OCI-LY1 (cell line): Measurements from ENCODE around the gene RNF111.

ENCODE experiments used
- H2AFZ ChIP-seq: fragments of 200-600 bp; sonication (generic), shearing (Covaris generic); 2 replicates; pipeline ENCODE4 v1.6.0; 2014; ENCODE audit warnings: antibody characterized with exemption, mild to moderate bottlenecking, low read length
- H3F3A ChIP-seq: fragments of 200-600 bp; sonication (generic), shearing (Covaris generic); 2 replicates; pipeline ENCODE4 v1.6.0; 2014; ENCODE audit warnings: mild to moderate bottlenecking, antibody characterized with exemption, low read length, moderate library complexity; ENCODE audit not compliant: insufficient read depth
- H3K27ac ChIP-seq: fragments of 200-600 bp; sonication (generic); 2 replicates; pipeline ENCODE4 v1.5.1; 2014; ENCODE audit warnings: low read length, mixed run types, mild to moderate bottlenecking, low read depth; ENCODE audit not compliant: poor library complexity, severe bottlenecking
- H3K27me3 ChIP-seq: fragments of 200-600 bp; sonication (generic); 2 replicates; pipeline ENCODE4 v1.6.0; 2014; ENCODE audit warnings: antibody characterized with exemption, mild to moderate bottlenecking, low read length, moderate library complexity; ENCODE audit not compliant: insufficient read depth
- H3K36me3 ChIP-seq: fragments of 200-600 bp; sonication (generic); 2 replicates; pipeline ENCODE4 v1.6.1; 2014; ENCODE audit warnings: mild to moderate bottlenecking, antibody characterized with exemption, low read length, moderate library complexity, mixed read lengths; ENCODE audit not compliant: insufficient read depth
- H3K4me1 ChIP-seq: fragments of 200-600 bp; sonication (generic); 2 replicates; pipeline ENCODE4 v1.5.1; 2014; ENCODE audit warnings: mild to moderate bottlenecking, low read length, moderate library complexity; ENCODE audit not compliant: insufficient read depth, severe bottlenecking
- H3K4me2 ChIP-seq: fragments of 200-600 bp; sonication (generic), shearing (Covaris generic); 2 replicates; pipeline ENCODE4 v1.6.1; 2014; ENCODE audit warnings: low read length
- H3K4me3 ChIP-seq: fragments of 200-600 bp; sonication (generic); 2 replicates; pipeline ENCODE4 v1.5.1; 2014; ENCODE audit warnings: low read length, low read depth, mild to moderate bottlenecking, mixed read lengths; ENCODE audit not compliant: poor library complexity, severe bottlenecking
- H3K79me2 ChIP-seq: fragments of 200-600 bp; shearing (Covaris generic); 2 replicates; pipeline ENCODE4 v1.6.1; 2016; ENCODE audit warnings: mixed run types, low read length, mixed read lengths; ENCODE audit not compliant: insufficient read depth
- H3K9ac ChIP-seq: fragments of 200-600 bp; sonication (generic), shearing (Covaris generic); 2 replicates; pipeline ENCODE4 v1.6.1; 2014; ENCODE audit warnings: mild to moderate bottlenecking, low read length, mixed read lengths
- H3K9me2 ChIP-seq: fragments of 200-600 bp; sonication (generic), shearing (Covaris generic); 2 replicates; pipeline ENCODE4 v1.6.1; 2014; ENCODE audit warnings: low read depth, mild to moderate bottlenecking, low read length, mixed read lengths
- H3K9me3 ChIP-seq: fragments of 200-600 bp; shearing (Covaris generic); 2 replicates; pipeline ENCODE4 v1.6.1; 2014; ENCODE audit warnings: low read length, mixed read lengths
- H4K20me1 ChIP-seq: fragments of 200-600 bp; sonication (generic), shearing (Covaris generic); 2 replicates; pipeline ENCODE4 v1.6.0; 2016; ENCODE audit warnings: mild to moderate bottlenecking, low read length; ENCODE audit not compliant: insufficient read depth
- EZH2 ChIP-seq: fragments of 200-600 bp; sonication (generic), shearing (Covaris generic); IDR thresholded peaks from 2 replicates; pipeline ENCODE4 v1.8.0; 2017; ENCODE audit warnings: borderline replicate concordance, mixed run types, mild to moderate bottlenecking, antibody characterized with exemption, low read length, moderate library complexity, mixed read lengths
- TF ChIP-seq, protein P1 (sequence below): fragments of 200-600 bp; sonication (generic), shearing (Covaris generic); IDR thresholded peaks from 2 replicates; pipeline ENCODE4 v1.5.1; 2017; ENCODE audit warnings: mild to moderate bottlenecking, antibody characterized with exemption, low read length, moderate library complexity, mixed read lengths

Gene RNF111

GRCh38 chr15:58967479-58967878 lies 20.0 kb upstream of the RNF111 start:
- no peaks in the 10 kb centered on the region for H3K9me3 ChIP-seq
- H3K36me3 ChIP-seq, result no peaks in the 10 kb centered on the region
- no peaks in the 10 kb centered on the region for H4K20me1 ChIP-seq
- H2AFZ ChIP-seq, result no peak overlapping the region
- H3K27me3 ChIP-seq, result no peaks in the 10 kb centered on the region
- no peak overlapping the region for H3K9ac ChIP-seq
- no peak overlapping the region for H3K4me2 ChIP-seq
- no peaks in the 10 kb centered on the region for H3K4me1 ChIP-seq
- H3K79me2 ChIP-seq, result no peaks in the 10 kb centered on the region
- H3K4me3 ChIP-seq, result no peak overlapping the region
- no peak overlapping the region for H3K27ac ChIP-seq
- no peaks in the 10 kb centered on the region for H3K9me2 ChIP-seq
- H3F3A ChIP-seq, result no peaks in the 10 kb centered on the region
- no peak for TF ChIP-seq EZH2
- TF ChIP-seq, protein P1, sequence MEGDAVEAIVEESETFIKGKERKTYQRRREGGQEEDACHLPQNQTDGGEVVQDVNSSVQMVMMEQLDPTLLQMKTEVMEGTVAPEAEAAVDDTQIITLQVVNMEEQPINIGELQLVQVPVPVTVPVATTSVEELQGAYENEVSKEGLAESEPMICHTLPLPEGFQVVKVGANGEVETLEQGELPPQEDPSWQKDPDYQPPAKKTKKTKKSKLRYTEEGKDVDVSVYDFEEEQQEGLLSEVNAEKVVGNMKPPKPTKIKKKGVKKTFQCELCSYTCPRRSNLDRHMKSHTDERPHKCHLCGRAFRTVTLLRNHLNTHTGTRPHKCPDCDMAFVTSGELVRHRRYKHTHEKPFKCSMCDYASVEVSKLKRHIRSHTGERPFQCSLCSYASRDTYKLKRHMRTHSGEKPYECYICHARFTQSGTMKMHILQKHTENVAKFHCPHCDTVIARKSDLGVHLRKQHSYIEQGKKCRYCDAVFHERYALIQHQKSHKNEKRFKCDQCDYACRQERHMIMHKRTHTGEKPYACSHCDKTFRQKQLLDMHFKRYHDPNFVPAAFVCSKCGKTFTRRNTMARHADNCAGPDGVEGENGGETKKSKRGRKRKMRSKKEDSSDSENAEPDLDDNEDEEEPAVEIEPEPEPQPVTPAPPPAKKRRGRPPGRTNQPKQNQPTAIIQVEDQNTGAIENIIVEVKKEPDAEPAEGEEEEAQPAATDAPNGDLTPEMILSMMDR, result no peak

DNA sequence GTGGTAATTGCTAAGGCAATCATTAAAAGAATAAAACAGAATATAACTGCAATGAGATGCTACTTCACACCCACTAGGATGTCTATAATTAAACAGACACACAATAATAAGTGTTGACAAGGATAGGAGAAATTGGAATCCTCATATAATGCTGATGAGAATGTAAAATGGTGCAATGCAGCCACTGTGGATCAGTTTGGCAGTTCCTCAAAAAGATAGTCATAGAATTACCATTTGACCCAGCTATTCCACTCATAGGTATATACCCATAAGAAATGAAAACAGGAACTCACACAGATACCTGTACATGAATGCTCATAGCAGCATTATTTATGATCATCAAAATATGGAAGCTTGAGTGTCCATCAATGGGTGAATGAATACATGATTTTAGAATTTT lies 9.6 kb upstream of the RNF111 start:
- no peak overlapping the region for H3K4me2 ChIP-seq
- H3K79me2 ChIP-seq, result no peaks in the 10 kb centered on the region
- H3K4me3 ChIP-seq, result no peak overlapping the region
- no peaks in the 10 kb centered on the region for H3K9me3 ChIP-seq
- H3K27me3 ChIP-seq, result no peaks in the 10 kb centered on the region
- H3K36me3 ChIP-seq, result no peaks in the 10 kb centered on the region
- H2AFZ ChIP-seq, result no peak overlapping the region
- no peak overlapping the region for H3K27ac ChIP-seq
- no peaks in the 10 kb centered on the region for H3F3A ChIP-seq
- no peak overlapping the region for H3K9ac ChIP-seq
- H3K9me2 ChIP-seq, result no peaks in the 10 kb centered on the region
- TF ChIP-seq EZH2, result no peak
- TF ChIP-seq, protein P1, result no peak
- H3K4me1 ChIP-seq, result peaks cover 42% of the 10 kb centered on the region
- H4K20me1 ChIP-seq, result no peaks in the 10 kb centered on the region

GRCh38 chr15:58980351-58980939 lies 7.0 kb upstream of the RNF111 start:
- H3K9me3 ChIP-seq, result no peaks in the 10 kb centered on the region
- H3F3A ChIP-seq, result no peaks in the 10 kb centered on the region
- H3K4me2 ChIP-seq, result peak overlapping the region; percentile 65
- peak overlapping the region; percentile 78 for H2AFZ ChIP-seq
- H3K27me3 ChIP-seq, result no peaks in the 10 kb centered on the region
- peaks cover 40% of the 10 kb centered on the region for H3K4me1 ChIP-seq
- H3K27ac ChIP-seq, result peak overlapping the region; percentile 76
- H3K36me3 ChIP-seq, result no peaks in the 10 kb centered on the region
- no peak for TF ChIP-seq EZH2
- TF ChIP-seq, protein P1, result peak; percentile 59
- no peaks in the 10 kb centered on the region for H3K9me2 ChIP-seq
- H3K79me2 ChIP-seq, result no peaks in the 10 kb centered on the region
- peak overlapping the region; percentile 38; the same call in 1 of the 2 replicates for H3K9ac ChIP-seq
- H4K20me1 ChIP-seq, result no peaks in the 10 kb centered on the region
- peak overlapping the region; percentile 30 for H3K4me3 ChIP-seq
